Spleen (tissue), 11 donors: ENCODE results near the gene AFDN. TPM values are rescaled to one million over a fixed set of nuclear protein-coding genes. Genes with fewer than 3 reads are reported as not detected.

Source experiments
- DNase-seq: peaks from one replicate; pipeline ENCODE4 v3.0.0-alpha.2; 2020
- H3K27ac ChIP-seq, 8 donors: fragments of 200-600 bp; sonication (generic) in 7 of 8; 1 replicate in 4 of 8; 2 replicates in 4 of 8; pipeline versions ENCODE4 v1.5.0 to v1.8.0; 2016 to 2021; ENCODE audit warnings: inconsistent platforms in 4 of 8, mild to moderate bottlenecking in 4 of 8, moderate library complexity in 1 of 8
- H3K27me3 ChIP-seq, 7 donors: fragments of 200-600 bp; sonication (generic) in 6 of 7; replicated peaks in 1 of 7; 1 replicate in 4 of 7; 2 replicates in 3 of 7; pipeline versions ENCODE4 v1.5.0 to v1.8.0; 2016 to 2021; ENCODE audit warnings: inconsistent platforms in 3 of 7, mild to moderate bottlenecking in 1 of 7
- H3K36me3 ChIP-seq, 6 donors: fragments of 200-600 bp; sonication (generic) in 5 of 6; 1 replicate in 4 of 6; 2 replicates in 2 of 6; pipeline versions ENCODE4 v1.5.0 to v1.8.0; 2016 to 2021; ENCODE audit warnings: inconsistent platforms in 2 of 6
- H3K4me1 ChIP-seq, 6 donors: fragments of 200-600 bp; sonication (generic) in 5 of 6; 1 replicate in 3 of 6; 2 replicates in 3 of 6; pipeline versions ENCODE4 v1.5.0 to v1.8.0; 2016 to 2021; ENCODE audit warnings: inconsistent platforms in 3 of 6
- H3K4me3 ChIP-seq, 8 donors: fragments of 200-600 bp; sonication (generic) in 7 of 8; 1 replicate in 4 of 8; 2 replicates in 4 of 8; pipeline versions ENCODE4 v1.5.0 to v1.8.0; 2016 to 2021; ENCODE audit warnings: inconsistent platforms in 4 of 8, mild to moderate bottlenecking in 4 of 8, moderate library complexity in 2 of 8
- H3K9me3 ChIP-seq, 8 donors: fragments of 200-600 bp; sonication (generic) in 7 of 8; 1 replicate in 4 of 8; 2 replicates in 4 of 8; pipeline versions ENCODE4 v1.5.0 to v1.8.0; 2016 to 2021; ENCODE audit warnings: inconsistent platforms in 4 of 8
- POLR2A ChIP-seq, 3 donors: fragments of 450-650 bp; IDR thresholded peaks; one replicate each; pipeline ENCODE4 v1.5.1; 2017; ENCODE audit warnings: antibody characterized with exemption in 3 of 3, mild to moderate bottlenecking in 1 of 3
- POLR2AphosphoS5 ChIP-seq, 3 donors: sonication (generic); formaldehyde crosslinking; IDR thresholded peaks; one replicate each; pipeline ENCODE4 v1.5.1; 2017; ENCODE audit warnings: antibody characterized with exemption in 3 of 3
- WGBS, 5 donors: extraction: QIAGEN DNeasy Blood & Tissue Kit in 3 of 5; methylation state at CpG; one replicate each; pipeline versions ENCODE4 v1.1.5 to v1.1.7; 2013 to 2018; 5-methylcytosine and 5-hydroxymethylcytosine counted together
- intact Hi-C: fragments of 100-400 bp; cut with DNase I; formaldehyde crosslinking; loops from one replicate; pipeline ENCODE4 v1.15.0; 2023; ENCODE audit warnings: low total_unique reads
- polyA plus RNA-seq, 3 donors: library from polyadenylated mRNA; stranded (reverse); fragments of 200-250 nt; gene quantifications; one replicate each; pipeline ENCODE4 v1.2.1, GENCODE V29; 2013
- total RNA-seq, 7 donors: library from RNA; depleted of rRNA in 3 of 7; stranded (reverse); fragments of >200 nt in 3 of 7; fragmentation: NEBNext Ultra II Directional in 4 of 7; extraction: Animal tissue kit (Norgen Biotek cat#: 25700) in 4 of 7; gene quantifications; one replicate each; pipeline versions ENCODE4 v1.1.0 to v1.2.1, GENCODE V29; 2016 to 2021
- TF ChIP-seq, protein P1 (sequence below), 11 experiments: fragments of 200-600 bp in 7 of 11; fragments of 450-650 bp in 4 of 11; sonication (generic) in 4 of 11; IDR thresholded peaks in 8 of 11; conservative IDR thresholded peaks in 3 of 11; 1 replicate in 7 of 11; 2 replicates in 4 of 11; pipeline versions ENCODE4 v1.4.0 to v1.8.0; 2016 to 2021; ENCODE audit warnings: antibody characterized with exemption in 11 of 11, inconsistent platforms in 4 of 11, mild to moderate bottlenecking in 1 of 11
- donor health status: healthy with polysubstance abuse.
- donor health status: DM: no; HTN: no; CAD: no; lungs with moderate emphysema.
- donor health status: DM: no; HTN: no; CAD: no.
- donor health status: Bipolar disorder and iron deficiency.
- donor health status: healthy.
- donor health status: DM: no; HTN: no; CAD: no.
- donor health status: DM: yes; HTN: yes; CAD: no.

The AFDN gene
- total and polyA plus RNA-seq, 10 donors: 7.4 to 148 (median 102) TPM

DNA sequence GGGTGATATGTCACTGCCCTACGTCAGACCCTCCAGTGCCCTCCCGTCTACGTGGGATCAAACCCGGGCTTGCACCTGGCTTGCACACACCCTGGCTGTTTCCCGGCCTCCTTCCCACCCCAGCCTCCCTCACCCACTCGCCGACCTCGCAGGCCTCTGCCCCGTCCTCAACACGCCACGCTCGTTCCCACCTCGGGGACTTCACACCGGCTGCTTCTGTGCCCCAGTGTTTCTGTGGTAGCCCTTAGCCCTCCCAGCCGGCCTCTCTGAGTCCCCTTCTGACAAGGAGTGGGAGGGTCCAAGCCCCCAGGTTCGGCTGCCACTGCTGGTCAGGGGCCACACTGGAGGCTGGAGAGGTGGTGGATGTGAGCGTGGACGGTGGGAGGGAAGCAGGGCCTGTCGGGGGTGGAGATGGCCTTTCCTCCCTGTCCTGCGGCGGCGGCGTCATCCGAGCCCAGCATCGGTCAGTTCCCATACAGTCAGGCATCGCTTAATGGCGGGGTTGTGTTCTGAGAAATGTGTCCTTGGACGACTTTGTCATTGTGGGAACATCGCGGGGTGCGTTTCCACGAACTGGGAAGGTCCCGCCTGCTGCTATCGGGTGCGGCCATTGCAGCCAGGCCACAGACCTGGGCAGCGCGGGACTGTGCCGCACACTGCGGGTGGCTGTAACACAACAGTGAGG, 159.3 kb downstream of the AFDN start:
- no peak for TF ChIP-seq POLR2AphosphoS5 (IDR thresholded peaks at IDR 0.05)
- TF ChIP-seq POLR2A (IDR thresholded peaks at IDR 0.05): no peak
- TF ChIP-seq, protein P1, sequence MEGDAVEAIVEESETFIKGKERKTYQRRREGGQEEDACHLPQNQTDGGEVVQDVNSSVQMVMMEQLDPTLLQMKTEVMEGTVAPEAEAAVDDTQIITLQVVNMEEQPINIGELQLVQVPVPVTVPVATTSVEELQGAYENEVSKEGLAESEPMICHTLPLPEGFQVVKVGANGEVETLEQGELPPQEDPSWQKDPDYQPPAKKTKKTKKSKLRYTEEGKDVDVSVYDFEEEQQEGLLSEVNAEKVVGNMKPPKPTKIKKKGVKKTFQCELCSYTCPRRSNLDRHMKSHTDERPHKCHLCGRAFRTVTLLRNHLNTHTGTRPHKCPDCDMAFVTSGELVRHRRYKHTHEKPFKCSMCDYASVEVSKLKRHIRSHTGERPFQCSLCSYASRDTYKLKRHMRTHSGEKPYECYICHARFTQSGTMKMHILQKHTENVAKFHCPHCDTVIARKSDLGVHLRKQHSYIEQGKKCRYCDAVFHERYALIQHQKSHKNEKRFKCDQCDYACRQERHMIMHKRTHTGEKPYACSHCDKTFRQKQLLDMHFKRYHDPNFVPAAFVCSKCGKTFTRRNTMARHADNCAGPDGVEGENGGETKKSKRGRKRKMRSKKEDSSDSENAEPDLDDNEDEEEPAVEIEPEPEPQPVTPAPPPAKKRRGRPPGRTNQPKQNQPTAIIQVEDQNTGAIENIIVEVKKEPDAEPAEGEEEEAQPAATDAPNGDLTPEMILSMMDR (IDR thresholded peaks at IDR 0.05 in 8 of 11, conservative IDR thresholded peaks at IDR 0.05 in 3 of 11): no peak
- Histone ChIP-seq H3K4me1 (no peaks in the 10 kb centered on the region), H3K4me3 (no peak overlapping the region), H3K27me3 (no peaks in the 10 kb centered on the region), H3K27ac (no peak overlapping the region), H3K36me3 (no peaks in the 10 kb centered on the region), H3K9me3 (peaks cover 0 to 54% (median 3%) of the 10 kb centered on the region in 8 donors)
- 91 to 96% (median 94%) methylated on average over 36 to 39 of the region's 39 CpGs for WGBS, 5 donors
- no peak for DNase-seq
- intact Hi-C loops: no loop called here

DNA sequence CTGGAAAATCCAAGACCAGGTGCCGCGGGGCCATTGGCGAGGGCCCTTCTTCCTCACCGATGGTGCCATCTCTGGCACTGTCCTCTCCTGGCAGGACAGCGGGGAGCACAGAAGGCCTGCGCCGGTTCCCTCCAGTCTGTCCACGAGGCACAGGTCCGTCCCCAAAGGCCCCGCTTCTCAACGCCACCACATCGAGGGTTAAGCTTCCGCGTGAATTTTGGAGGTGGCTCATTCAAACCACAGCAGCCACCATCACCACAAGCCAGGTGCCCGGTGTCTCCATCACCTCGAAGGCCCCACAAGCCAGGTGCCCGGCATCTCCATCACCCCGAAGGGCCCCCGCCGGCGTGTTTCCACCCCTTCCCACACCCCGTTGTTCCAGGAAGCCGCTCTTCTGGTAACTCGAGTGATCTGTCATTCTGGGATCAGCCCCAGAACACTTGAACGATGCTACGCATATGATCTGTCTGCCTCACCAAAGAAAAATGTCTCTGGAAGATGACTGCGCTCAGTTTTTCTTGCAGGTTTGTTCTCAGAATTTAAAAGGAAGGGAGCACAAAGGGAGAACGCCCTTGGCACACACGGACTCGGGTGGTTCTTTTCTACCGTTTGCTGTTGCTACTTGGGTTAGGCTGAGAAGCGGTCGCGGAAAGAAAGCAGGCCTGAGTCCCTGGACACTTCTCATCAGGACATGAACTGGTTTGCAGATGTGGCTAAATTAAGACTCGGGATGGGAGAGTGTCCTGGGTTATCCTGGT, 160.9 kb downstream of the AFDN start:
- no peak for TF ChIP-seq POLR2AphosphoS5 (IDR thresholded peaks at IDR 0.05)
- no peak for TF ChIP-seq POLR2A (IDR thresholded peaks at IDR 0.05)
- TF ChIP-seq, protein P1 (IDR thresholded peaks at IDR 0.05 in 8 of 11, conservative IDR thresholded peaks at IDR 0.05 in 3 of 11): no peak
- H3K27me3 ChIP-seq: no peaks in the 10 kb centered on the region

DNA sequence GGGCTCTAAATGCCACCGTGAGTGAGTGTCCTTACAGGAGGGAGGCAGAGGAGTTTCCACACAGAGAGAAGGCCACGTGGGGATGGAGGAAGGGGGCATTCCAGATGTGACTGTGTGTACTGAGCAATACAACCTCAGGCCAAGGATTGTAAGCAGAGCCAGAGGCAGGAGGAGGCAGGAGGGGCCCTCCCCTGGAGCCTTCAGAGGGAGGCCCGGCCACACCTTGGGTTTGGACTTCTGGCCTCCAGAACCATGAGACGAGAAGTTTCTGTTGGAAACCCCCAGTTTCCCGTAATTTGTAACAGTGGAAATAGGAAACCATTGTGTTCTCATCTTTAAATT, 161.4 kb downstream of the AFDN start:
- no peak overlapping the region for H3K27ac ChIP-seq
- H3K9me3 ChIP-seq: peaks cover 0 to 56% (median 3%) of the 10 kb centered on the region in 8 donors
- H3K36me3 ChIP-seq: no peaks in the 10 kb centered on the region
- H3K4me3 ChIP-seq: no peak overlapping the region
- intact Hi-C loops: no loop called here
- no peak for DNase-seq
- no peak for TF ChIP-seq POLR2AphosphoS5 (IDR thresholded peaks at IDR 0.05)
- no peak for TF ChIP-seq POLR2A (IDR thresholded peaks at IDR 0.05)
- TF ChIP-seq, protein P1 (IDR thresholded peaks at IDR 0.05 in 8 of 11, conservative IDR thresholded peaks at IDR 0.05 in 3 of 11): no peak
- WGBS, 5 donors: 69 to 85% (median 79%) methylated on average over 5 of the region's 5 CpGs
- no peaks in the 10 kb centered on the region for H3K4me1 ChIP-seq
- no peaks in the 10 kb centered on the region for H3K27me3 ChIP-seq

More for the DNA sequence above, 160.9 kb downstream of the AFDN start:
- no peak for DNase-seq
- intact Hi-C loops: no loop called here
- no peak overlapping the region for H3K4me3 ChIP-seq
- H3K27ac ChIP-seq: no peak overlapping the region
- H3K36me3 ChIP-seq: no peaks in the 10 kb centered on the region
- WGBS, 5 donors: 90 to 96% (median 92%) methylated on average over 35 of the region's 35 CpGs
- peaks cover 0 to 56% (median 3%) of the 10 kb centered on the region in 8 donors for H3K9me3 ChIP-seq
- H3K4me1 ChIP-seq: no peaks in the 10 kb centered on the region
